ENCODE measurements around the gene TTC13. TPM values are rescaled to one million over a fixed set of nuclear protein-coding genes. Genes with fewer than 3 reads are reported as not detected.

The TTC13 gene
- total RNA-seq, 2 donors from 2014 or later: 12.1 to 12.2 TPM

- TF ChIP-seq POLR2A (IDR thresholded peaks at IDR 0.05): no peak
- TF ChIP-seq POLR2AphosphoS5 (IDR thresholded peaks at IDR 0.05): no peak
- TF ChIP-seq, protein P1, sequence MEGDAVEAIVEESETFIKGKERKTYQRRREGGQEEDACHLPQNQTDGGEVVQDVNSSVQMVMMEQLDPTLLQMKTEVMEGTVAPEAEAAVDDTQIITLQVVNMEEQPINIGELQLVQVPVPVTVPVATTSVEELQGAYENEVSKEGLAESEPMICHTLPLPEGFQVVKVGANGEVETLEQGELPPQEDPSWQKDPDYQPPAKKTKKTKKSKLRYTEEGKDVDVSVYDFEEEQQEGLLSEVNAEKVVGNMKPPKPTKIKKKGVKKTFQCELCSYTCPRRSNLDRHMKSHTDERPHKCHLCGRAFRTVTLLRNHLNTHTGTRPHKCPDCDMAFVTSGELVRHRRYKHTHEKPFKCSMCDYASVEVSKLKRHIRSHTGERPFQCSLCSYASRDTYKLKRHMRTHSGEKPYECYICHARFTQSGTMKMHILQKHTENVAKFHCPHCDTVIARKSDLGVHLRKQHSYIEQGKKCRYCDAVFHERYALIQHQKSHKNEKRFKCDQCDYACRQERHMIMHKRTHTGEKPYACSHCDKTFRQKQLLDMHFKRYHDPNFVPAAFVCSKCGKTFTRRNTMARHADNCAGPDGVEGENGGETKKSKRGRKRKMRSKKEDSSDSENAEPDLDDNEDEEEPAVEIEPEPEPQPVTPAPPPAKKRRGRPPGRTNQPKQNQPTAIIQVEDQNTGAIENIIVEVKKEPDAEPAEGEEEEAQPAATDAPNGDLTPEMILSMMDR (IDR thresholded peaks at IDR 0.05): no peak
- Histone ChIP-seq H3K27me3 (replicated peaks; ENCODE audit: insufficient read depth) (no peaks in the 10 kb centered on the region), H3K36me3 (no peaks in the 10 kb centered on the region), H3K9me3 (no peaks in the 10 kb centered on the region), H3K27ac (no peak overlapping the region), H3K4me1 (replicated peaks) (no peaks in the 10 kb centered on the region), H3K4me3 (no peak overlapping the region)
- 91% methylated on average over 6 of the region's 6 CpGs for WGBS
- no peak for DNase-seq (ENCODE audit: low spot score)
- intact Hi-C loops (cut with DNase I): loop anchor here (5.0 kb wide), 1 partner anchor 34 kb away; the partner anchor contains the start of gene C1orf198
These were observed 77.0 kb downstream of the TTC13 start for GRCh38 chr1:230901671-230902070.

GRCh38 chr1:230900984-230901383, 77.7 kb downstream of the TTC13 start:
- no peaks in the 10 kb centered on the region for H3K27me3 ChIP-seq (replicated peaks; ENCODE audit: insufficient read depth)
- H3K9me3 ChIP-seq: no peaks in the 10 kb centered on the region
- 77% methylated on average over 6 of the region's 6 CpGs for whole genome bisulfite sequencing
- TF ChIP-seq POLR2AphosphoS5 (IDR thresholded peaks at IDR 0.05) (no peak), POLR2A (IDR thresholded peaks at IDR 0.05) (no peak)
- TF ChIP-seq, protein P1 (IDR thresholded peaks at IDR 0.05): no peak
- no peak for DNase-seq (ENCODE audit: low spot score)
- no peak overlapping the region for H3K27ac ChIP-seq
- H3K4me1 ChIP-seq (replicated peaks): no peaks in the 10 kb centered on the region
- H3K36me3 ChIP-seq: no peaks in the 10 kb centered on the region
- intact Hi-C loops (cut with DNase I): loop anchor here (5.0 kb wide), 1 partner anchor 34 kb away; the partner anchor contains the start of gene C1orf198
- H3K4me3 ChIP-seq: no peak overlapping the region

GRCh38 chr1:230899841-230900251, 78.8 kb downstream of the TTC13 start:
- Histone ChIP-seq H3K4me1 (replicated peaks) (no peaks in the 10 kb centered on the region), H3K9me3 (no peaks in the 10 kb centered on the region), H3K4me3 (no peak overlapping the region), H3K27ac (no peak overlapping the region), H3K27me3 (replicated peaks; ENCODE audit: insufficient read depth) (no peaks in the 10 kb centered on the region), H3K36me3 (no peaks in the 10 kb centered on the region)
- WGBS: 76% methylated on average over 5 of the region's 5 CpGs
- intact Hi-C loops (cut with DNase I): loop anchor here (5.0 kb wide), 1 partner anchor 33 kb away; the partner anchor contains the start of gene C1orf198
- TF ChIP-seq, protein P1 (IDR thresholded peaks at IDR 0.05): no peak
- TF ChIP-seq POLR2AphosphoS5 (IDR thresholded peaks at IDR 0.05): no peak
- no peak for TF ChIP-seq POLR2A (IDR thresholded peaks at IDR 0.05)
- no peak for DNase-seq (ENCODE audit: low spot score)

DNA sequence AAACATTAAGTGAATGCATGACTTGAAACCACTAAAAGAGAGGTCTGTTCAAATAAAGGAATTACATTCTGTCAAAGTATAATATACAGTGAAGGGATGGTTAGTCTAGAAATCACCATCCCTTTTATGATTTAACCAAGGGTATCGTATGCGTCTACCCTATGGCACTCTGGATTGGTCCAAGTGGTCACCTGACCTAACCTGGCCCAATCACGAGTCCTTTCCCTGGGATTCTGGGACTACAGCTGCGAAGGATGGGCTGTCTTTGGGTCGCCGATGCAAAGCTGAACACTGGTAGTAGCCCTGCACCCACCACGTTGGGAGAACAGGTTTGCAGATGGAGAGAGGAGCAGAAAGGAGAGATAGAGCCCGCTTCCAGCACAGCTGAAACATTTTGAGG, 79.9 kb downstream of the TTC13 start:
- no peak for DNase-seq (ENCODE audit: low spot score)
- no peak overlapping the region for H3K27ac ChIP-seq
- intact Hi-C loops (cut with DNase I): no loop called here
- no peaks in the 10 kb centered on the region for H3K27me3 ChIP-seq (replicated peaks; ENCODE audit: insufficient read depth)
- no peaks in the 10 kb centered on the region for H3K9me3 ChIP-seq
- no peak overlapping the region for H3K4me3 ChIP-seq
- WGBS: 83% methylated on average over 8 of the region's 8 CpGs
- H3K4me1 ChIP-seq (replicated peaks): no peaks in the 10 kb centered on the region
- no peak for TF ChIP-seq POLR2AphosphoS5 (IDR thresholded peaks at IDR 0.05)
- no peaks in the 10 kb centered on the region for H3K36me3 ChIP-seq

DNA sequence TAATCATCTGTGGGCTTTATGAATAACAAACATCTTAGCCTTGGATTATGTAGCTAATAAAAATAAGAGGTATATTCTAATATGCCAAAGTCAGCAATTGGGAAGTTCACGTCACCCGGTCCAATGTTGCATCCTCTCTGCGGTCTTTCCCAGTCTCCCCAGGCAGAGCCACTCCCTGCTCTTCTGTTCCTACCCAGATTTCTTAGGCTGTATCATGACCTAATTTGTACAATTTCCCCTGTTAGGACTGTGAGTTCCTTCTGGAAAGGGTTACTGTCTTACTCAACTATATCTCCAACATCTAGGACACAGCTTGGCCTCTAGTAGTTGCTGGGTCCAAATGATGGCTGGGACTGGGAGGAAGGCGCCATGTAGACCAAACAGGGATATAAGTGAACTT, 80.5 kb downstream of the TTC13 start:
- Histone ChIP-seq H3K27ac (no peak overlapping the region), H3K9me3 (no peaks in the 10 kb centered on the region), H3K4me1 (replicated peaks) (no peaks in the 10 kb centered on the region), H3K27me3 (replicated peaks; ENCODE audit: insufficient read depth) (no peaks in the 10 kb centered on the region), H3K4me3 (no peak overlapping the region), H3K36me3 (no peaks in the 10 kb centered on the region)
- WGBS: 79% methylated on average over 4 of the region's 4 CpGs
- TF ChIP-seq, protein P1 (IDR thresholded peaks at IDR 0.05): no peak
- TF ChIP-seq POLR2A (IDR thresholded peaks at IDR 0.05) (no peak), POLR2AphosphoS5 (IDR thresholded peaks at IDR 0.05) (no peak)
- intact Hi-C loops (cut with DNase I): no loop called here
- DNase-seq (ENCODE audit: low spot score): no peak
